Fibroblast of lung (primary cell): ENCODE measurements around the gene CLIC4. TPM values are rescaled to one million over a fixed set of nuclear protein-coding genes. Genes with fewer than 3 reads are reported as not detected.

Experiments used
- DNase-seq, 2 donors: peaks; one replicate each; pipeline versions ENCODE4 v3.0.0 to v3.0.0-alpha.2; 2010; ENCODE audit warnings: low read depth in 2 of 2
- H2AFZ ChIP-seq: 2 replicates; pipeline ENCODE4 v1.5.1; 2012; ENCODE audit warnings: low read length, control low read depth, inconsistent platforms
- H3K27ac ChIP-seq: 2 replicates; pipeline ENCODE4 v1.5.1; 2011; ENCODE audit warnings: low read length, control low read depth; ENCODE audit not compliant: insufficient read depth
- H3K27me3 ChIP-seq: 2 replicates; pipeline ENCODE4 v1.5.1; 2011; ENCODE audit warnings: mild to moderate bottlenecking, low read length; ENCODE audit not compliant: control insufficient read depth, insufficient read depth
- H3K36me3 ChIP-seq: 2 replicates; pipeline ENCODE4 v1.5.1; 2011; ENCODE audit warnings: low read length; ENCODE audit not compliant: control insufficient read depth, insufficient read depth
- H3K4me1 ChIP-seq: 2 replicates; pipeline ENCODE4 v1.5.1; 2011; ENCODE audit warnings: low read length; ENCODE audit not compliant: control insufficient read depth, insufficient read depth; ENCODE audit errors: extremely low read depth
- H3K4me2 ChIP-seq: 2 replicates; pipeline ENCODE4 v1.5.1; 2011; ENCODE audit warnings: low read length, control low read depth; ENCODE audit not compliant: insufficient read depth; ENCODE audit errors: extremely low read depth
- H3K4me3 ChIP-seq, 4 experiments: fragments of 200-600 bp in 1 of 4; sonication (generic) in 1 of 4; replicated peaks in 1 of 4; 2 replicates each; pipeline ENCODE4 v1.5.1; 2011 to 2016; ENCODE audit warnings: low read length in 4 of 4, low read depth in 3 of 4, mild to moderate bottlenecking in 3 of 4, control low read depth in 2 of 4, inconsistent platforms in 1 of 4, mixed read lengths in 1 of 4; ENCODE audit not compliant: insufficient read depth in 1 of 4; ENCODE audit errors: control extremely low read depth in 1 of 4
- H3K79me2 ChIP-seq: 2 replicates; pipeline ENCODE4 v1.5.1; 2012; ENCODE audit warnings: mild to moderate bottlenecking, low read length, inconsistent platforms; ENCODE audit not compliant: control insufficient read depth, insufficient read depth
- H3K9ac ChIP-seq: 2 replicates; pipeline ENCODE4 v1.5.1; 2011; ENCODE audit warnings: mild to moderate bottlenecking, low read length, control low read depth; ENCODE audit not compliant: insufficient read depth
- H3K9me3 ChIP-seq: 2 replicates; pipeline ENCODE4 v1.5.1; 2012; ENCODE audit warnings: low read depth, low read length; ENCODE audit not compliant: control insufficient read depth, insufficient read depth
- H4K20me1 ChIP-seq: 2 replicates; pipeline ENCODE4 v1.5.1; 2011; ENCODE audit warnings: low read length; ENCODE audit not compliant: control insufficient read depth, insufficient read depth; ENCODE audit errors: extremely low read depth
- CTCF ChIP-seq, 2 donors: IDR thresholded peaks in 1 of 2; conservative IDR thresholded peaks in 1 of 2; 1 replicate in 1 of 2; 2 replicates in 1 of 2; pipeline ENCODE4 v1.5.1; 2011 to 2012; ENCODE audit warnings: low read length in 2 of 2, control low read depth in 1 of 2, inconsistent platforms in 1 of 2, low read depth in 1 of 2, mild to moderate bottlenecking in 1 of 2
- EZH2 ChIP-seq: IDR thresholded peaks from 2 replicates; pipeline ENCODE4 v1.5.1; 2012; ENCODE audit warnings: low read length, control low read depth, mild to moderate bottlenecking; ENCODE audit errors: missing control alignments
- polyA plus RNA-seq, 2 donors: library from polyadenylated mRNA; depleted of rRNA in 1 of 2; stranded (reverse) in 1 of 2; unstranded in 1 of 2; fragments of >200 nt; gene quantifications; 2 replicates each; pipeline ENCODE4 v1.2.1, GENCODE V29; 2011 to 2012; ENCODE audit warnings: missing spikeins in 1 of 2
- total RNA-seq: library from RNA; depleted of rRNA; stranded (reverse); fragments of >200 nt; gene quantifications from 2 replicates; pipeline ENCODE4 v1.2.1, GENCODE V29; 2014

The CLIC4 gene
- total and polyA plus RNA-seq, 2 donors (not counting 1 experiment from before 2014, with no cell fraction given), result 368 to 494 TPM

DNA sequence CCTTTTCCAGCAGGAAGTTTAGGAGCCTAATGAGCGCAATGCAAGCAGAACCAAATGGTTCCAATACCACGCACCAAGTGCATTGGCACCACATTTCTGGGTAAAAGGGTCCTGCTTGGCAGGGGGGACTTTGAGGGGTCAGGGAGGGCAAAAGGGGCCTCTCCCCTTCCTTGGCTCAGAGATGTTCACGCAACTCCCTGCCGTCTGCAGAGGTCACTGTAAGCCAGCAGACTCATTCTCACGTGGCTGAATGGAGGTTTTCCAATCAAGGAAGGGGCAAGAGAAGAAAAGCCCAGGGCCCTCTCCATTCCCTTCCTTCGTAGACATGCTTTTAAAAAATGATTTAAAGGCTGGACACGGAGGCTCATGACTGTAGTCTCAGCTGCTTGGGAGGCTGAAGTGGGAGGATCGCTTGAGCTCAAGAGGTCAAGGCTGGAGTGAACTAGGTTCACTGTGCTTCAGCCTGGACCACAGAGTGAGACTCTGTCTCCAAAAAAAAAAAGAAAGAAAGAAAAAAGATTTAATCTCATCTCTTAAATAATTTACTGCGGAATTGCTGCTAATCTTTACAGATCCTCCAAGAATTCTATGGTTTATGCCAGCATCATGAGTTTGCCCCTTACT lies 104.5 kb downstream of the CLIC4 start:
- Histone ChIP-seq H2AFZ (no peak overlapping the region), H3K36me3 (no peaks in the 10 kb centered on the region), H3K4me3 (no peak overlapping the region), H3K4me2 (no peak overlapping the region), H3K27ac (no peak overlapping the region), H3K4me1 (peaks cover 4% of the 10 kb centered on the region), H3K79me2 (no peaks in the 10 kb centered on the region), H3K9ac (no peak overlapping the region), H4K20me1 (no peaks in the 10 kb centered on the region), H3K9me3 (no peaks in the 10 kb centered on the region), H3K27me3 (no peaks in the 10 kb centered on the region)
- peak in 1 of 2 donors; percentile 49 for DNase-seq
- TF ChIP-seq EZH2 (no peak), CTCF (conservative IDR thresholded peaks at IDR 0.05 in 1 of 2, IDR thresholded peaks at IDR 0.05 in 1 of 2; ENCODE audit: low read depth in 1 of 2, low read length in 2 of 2) (peak in 1 of 2 donors; percentile 21)

DNA sequence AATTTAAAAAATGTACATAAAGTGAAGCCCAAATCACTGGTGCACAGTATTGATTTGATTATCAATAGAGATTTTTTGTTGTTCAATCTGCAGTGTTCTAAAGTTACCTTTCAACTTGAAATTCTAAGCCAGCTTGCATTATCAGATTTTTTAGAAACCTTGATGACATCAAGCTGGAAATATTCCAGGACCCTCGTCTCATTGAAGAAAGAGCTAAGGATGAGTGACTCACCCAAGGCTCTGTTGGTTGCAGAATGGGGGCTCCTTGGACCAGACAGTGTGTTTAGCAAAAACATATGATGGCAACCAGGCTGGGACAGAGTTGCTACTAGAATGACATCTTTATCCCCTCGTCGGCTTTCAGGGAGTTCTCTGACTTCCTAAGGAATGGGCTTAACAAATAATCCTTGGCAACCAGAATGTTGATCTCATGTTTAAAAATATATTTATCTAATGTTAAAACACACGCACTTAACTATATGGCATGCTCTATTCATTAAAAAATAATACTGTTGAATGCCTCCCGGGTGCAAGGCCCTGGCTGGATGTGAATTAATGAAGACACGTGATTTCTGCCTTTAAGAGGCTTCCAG lies 105.2 kb downstream of the CLIC4 start:
- Histone ChIP-seq H4K20me1 (no peaks in the 10 kb centered on the region), H3K27me3 (no peaks in the 10 kb centered on the region), H2AFZ (no peak overlapping the region), H3K4me2 (no peak overlapping the region), H3K4me1 (peaks cover 4% of the 10 kb centered on the region), H3K4me3 (no peak overlapping the region), H3K27ac (no peak overlapping the region), H3K79me2 (no peaks in the 10 kb centered on the region), H3K36me3 (no peaks in the 10 kb centered on the region), H3K9me3 (no peaks in the 10 kb centered on the region), H3K9ac (no peak overlapping the region)
- TF ChIP-seq CTCF (conservative IDR thresholded peaks at IDR 0.05 in 1 of 2, IDR thresholded peaks at IDR 0.05 in 1 of 2; ENCODE audit: low read depth in 1 of 2, low read length in 2 of 2) (no peak), EZH2 (no peak)
- peak; percentile 22 to 47 for DNase-seq

- no peak overlapping the region for H3K4me2 ChIP-seq
- H3K4me3 ChIP-seq, result no peak overlapping the region
- no peaks in the 10 kb centered on the region for H4K20me1 ChIP-seq
- H3K36me3 ChIP-seq, result no peaks in the 10 kb centered on the region
- H3K27ac ChIP-seq, result no peak overlapping the region
- peaks cover 2% of the 10 kb centered on the region for H3K4me1 ChIP-seq
- no peaks in the 10 kb centered on the region for H3K27me3 ChIP-seq
- DNase-seq, result no peak
- H2AFZ ChIP-seq, result no peak overlapping the region
- no peaks in the 10 kb centered on the region for H3K79me2 ChIP-seq
- TF ChIP-seq EZH2 (no peak), CTCF (conservative IDR thresholded peaks at IDR 0.05 in 1 of 2, IDR thresholded peaks at IDR 0.05 in 1 of 2; ENCODE audit: low read depth in 1 of 2, low read length in 2 of 2) (no peak)
- no peak overlapping the region for H3K9ac ChIP-seq
- no peaks in the 10 kb centered on the region for H3K9me3 ChIP-seq
Measured at GRCh38 chr1:24853649-24854048, 108.4 kb downstream of the CLIC4 start.
